K562 (cell line): ENCODE measurements around the gene PAH.

Source experiments
- BCL6 ChIP-seq: fragments of 250-450 bp; sonication (Bioruptor Pico); IDR thresholded peaks from 2 replicates; pipeline ENCODE4 v1.4.0; 2020
- CHD1 ChIP-seq: fragments of 200-600 bp; sonication (generic); IDR thresholded peaks from one replicate; pipeline ENCODE4 v1.6.1; 2012; ENCODE audit warnings: mild to moderate bottlenecking, moderate library complexity, low read length, inconsistent platforms
- HDAC2 ChIP-seq: fragments of 450-650 bp; IDR thresholded peaks from 2 replicates; pipeline ENCODE4 v1.6.1; 2016; ENCODE audit warnings: mild to moderate bottlenecking
- HDAC8 ChIP-seq: fragments of 450-650 bp; IDR thresholded peaks from 2 replicates; pipeline ENCODE4 v1.6.1; 2016; ENCODE audit warnings: mild to moderate bottlenecking, missing genetic modification characterization, moderate library complexity, missing compliant biosample characterization
- KAT7 ChIP-seq: sonication (generic); formaldehyde crosslinking; IDR thresholded peaks from 2 replicates; pipeline ENCODE4 v1.8.0; 2022; ENCODE audit warnings: missing genetic modification reagents, mild to moderate bottlenecking, borderline replicate concordance
- MEF2D ChIP-seq: conservative IDR thresholded peaks from 2 replicates; pipeline ENCODE4 v1.6.1; 2016; ENCODE audit warnings: low read depth, missing genetic modification characterization, missing compliant biosample characterization
- POLR2A ChIP-seq: fragments of 450-650 bp; conservative IDR thresholded peaks from 2 replicates; pipeline ENCODE4 v1.6.1; 2016
- PTRF ChIP-seq: fragments of 450-650 bp; IDR thresholded peaks from 2 replicates; pipeline ENCODE4 v1.6.1; 2016; ENCODE audit warnings: mild to moderate bottlenecking, missing genetic modification characterization, missing compliant biosample characterization
- TAF7 ChIP-seq: fragments of 450-650 bp; IDR thresholded peaks from 2 replicates; pipeline ENCODE4 v1.6.1; 2016; ENCODE audit warnings: missing genetic modification characterization, missing compliant biosample characterization
- TF ChIP-seq, protein P1 (sequence below), 3 experiments: IDR thresholded peaks in 2 of 3; conservative IDR thresholded peaks in 1 of 3; 2 replicates each; pipeline ENCODE4 v1.5.1; 2011 to 2012; ENCODE audit warnings: low read length in 3 of 3, mild to moderate bottlenecking in 3 of 3, control low read depth in 2 of 3, improper control_type of control experiment in 1 of 3, inconsistent platforms in 1 of 3, low read depth in 1 of 3, mixed read lengths in 1 of 3, moderate library complexity in 1 of 3; ENCODE audit not compliant: insufficient read depth in 2 of 3
- TF ChIP-seq, protein P2 (sequence below): sonication (generic); formaldehyde crosslinking; IDR thresholded peaks from 2 replicates; pipeline ENCODE4 v1.8.1; 2023; ENCODE audit warnings: mild to moderate bottlenecking, missing genetic modification reagents
- TF ChIP-seq, protein P3 (sequence below), 2 experiments: fragments of 450-650 bp in 1 of 2; sonication (generic) in 1 of 2; formaldehyde crosslinking in 1 of 2; IDR thresholded peaks in 1 of 2; conservative IDR thresholded peaks in 1 of 2; 2 replicates each; pipeline versions ENCODE4 v1.6.1 to v1.8.1; 2016 to 2023; ENCODE audit warnings: mild to moderate bottlenecking in 2 of 2, moderate library complexity in 2 of 2, inconsistent platforms in 1 of 2, missing genetic modification reagents in 1 of 2
- TF ChIP-seq, protein P4 (sequence below): fragments of 450-650 bp; formaldehyde crosslinking; IDR thresholded peaks from 2 replicates; pipeline ENCODE4 v1.4.0; 2020; ENCODE audit warnings: mild to moderate bottlenecking, moderate library complexity

DNA sequence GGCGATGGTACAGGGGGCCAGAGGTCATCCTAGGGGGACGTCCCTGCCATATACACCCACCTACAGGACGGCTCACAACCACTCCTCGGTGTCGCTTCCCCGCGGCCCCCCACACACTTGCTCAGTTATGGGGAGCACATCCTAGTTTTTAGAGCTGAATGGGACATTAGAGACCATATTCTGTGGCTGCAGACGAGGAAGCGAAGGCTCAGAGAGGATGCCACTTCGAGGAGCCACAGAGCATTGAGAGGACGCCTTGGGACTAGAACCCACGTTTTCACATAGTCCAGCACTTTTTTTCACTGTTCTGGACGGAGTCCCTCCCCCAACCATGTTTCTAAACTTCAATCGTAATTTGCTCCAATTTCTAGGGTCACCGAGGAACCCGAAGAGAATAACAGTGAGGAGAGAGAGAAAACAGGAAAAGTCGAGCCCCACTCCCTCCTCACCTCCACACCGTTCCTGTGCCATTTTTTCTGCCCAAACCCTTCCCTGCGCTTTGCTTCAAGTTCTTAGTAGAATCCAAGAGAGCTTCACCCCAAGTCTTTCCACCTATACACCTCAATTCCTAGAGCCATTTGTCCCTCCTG is 39.8 kb upstream of the PAH start:
- TF ChIP-seq MEF2D (tag) (no peak), KAT7 (CRISPR knock-in tag) (no peak), CHD1 (no peak), HDAC2 (no peak), POLR2A (no peak), PTRF (tag) (no peak), HDAC8 (no peak), BCL6 (no peak), TAF7 (tag) (no peak)
- TF ChIP-seq, protein P1, sequence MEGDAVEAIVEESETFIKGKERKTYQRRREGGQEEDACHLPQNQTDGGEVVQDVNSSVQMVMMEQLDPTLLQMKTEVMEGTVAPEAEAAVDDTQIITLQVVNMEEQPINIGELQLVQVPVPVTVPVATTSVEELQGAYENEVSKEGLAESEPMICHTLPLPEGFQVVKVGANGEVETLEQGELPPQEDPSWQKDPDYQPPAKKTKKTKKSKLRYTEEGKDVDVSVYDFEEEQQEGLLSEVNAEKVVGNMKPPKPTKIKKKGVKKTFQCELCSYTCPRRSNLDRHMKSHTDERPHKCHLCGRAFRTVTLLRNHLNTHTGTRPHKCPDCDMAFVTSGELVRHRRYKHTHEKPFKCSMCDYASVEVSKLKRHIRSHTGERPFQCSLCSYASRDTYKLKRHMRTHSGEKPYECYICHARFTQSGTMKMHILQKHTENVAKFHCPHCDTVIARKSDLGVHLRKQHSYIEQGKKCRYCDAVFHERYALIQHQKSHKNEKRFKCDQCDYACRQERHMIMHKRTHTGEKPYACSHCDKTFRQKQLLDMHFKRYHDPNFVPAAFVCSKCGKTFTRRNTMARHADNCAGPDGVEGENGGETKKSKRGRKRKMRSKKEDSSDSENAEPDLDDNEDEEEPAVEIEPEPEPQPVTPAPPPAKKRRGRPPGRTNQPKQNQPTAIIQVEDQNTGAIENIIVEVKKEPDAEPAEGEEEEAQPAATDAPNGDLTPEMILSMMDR (IDR thresholded peaks at IDR 0.05 in 2 of 3, conservative IDR thresholded peaks at IDR 0.05 in 1 of 3; ENCODE audit: insufficient read depth in 2 of 3, low read depth in 1 of 3, low read length in 3 of 3): no peak
- TF ChIP-seq, protein P2, sequence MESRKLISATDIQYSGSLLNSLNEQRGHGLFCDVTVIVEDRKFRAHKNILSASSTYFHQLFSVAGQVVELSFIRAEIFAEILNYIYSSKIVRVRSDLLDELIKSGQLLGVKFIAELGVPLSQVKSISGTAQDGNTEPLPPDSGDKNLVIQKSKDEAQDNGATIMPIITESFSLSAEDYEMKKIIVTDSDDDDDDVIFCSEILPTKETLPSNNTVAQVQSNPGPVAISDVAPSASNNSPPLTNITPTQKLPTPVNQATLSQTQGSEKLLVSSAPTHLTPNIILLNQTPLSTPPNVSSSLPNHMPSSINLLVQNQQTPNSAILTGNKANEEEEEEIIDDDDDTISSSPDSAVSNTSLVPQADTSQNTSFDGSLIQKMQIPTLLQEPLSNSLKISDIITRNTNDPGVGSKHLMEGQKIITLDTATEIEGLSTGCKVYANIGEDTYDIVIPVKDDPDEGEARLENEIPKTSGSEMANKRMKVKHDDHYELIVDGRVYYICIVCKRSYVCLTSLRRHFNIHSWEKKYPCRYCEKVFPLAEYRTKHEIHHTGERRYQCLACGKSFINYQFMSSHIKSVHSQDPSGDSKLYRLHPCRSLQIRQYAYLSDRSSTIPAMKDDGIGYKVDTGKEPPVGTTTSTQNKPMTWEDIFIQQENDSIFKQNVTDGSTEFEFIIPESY (CRISPR knock-in tag): no peak
- TF ChIP-seq, protein P3, sequence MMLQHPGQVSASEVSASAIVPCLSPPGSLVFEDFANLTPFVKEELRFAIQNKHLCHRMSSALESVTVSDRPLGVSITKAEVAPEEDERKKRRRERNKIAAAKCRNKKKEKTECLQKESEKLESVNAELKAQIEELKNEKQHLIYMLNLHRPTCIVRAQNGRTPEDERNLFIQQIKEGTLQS (IDR thresholded peaks at IDR 0.05): no peak
- TF ChIP-seq, protein P3 (CRISPR knock-in tag; conservative IDR thresholded peaks at IDR 0.05): no peak
- TF ChIP-seq, protein P4, sequence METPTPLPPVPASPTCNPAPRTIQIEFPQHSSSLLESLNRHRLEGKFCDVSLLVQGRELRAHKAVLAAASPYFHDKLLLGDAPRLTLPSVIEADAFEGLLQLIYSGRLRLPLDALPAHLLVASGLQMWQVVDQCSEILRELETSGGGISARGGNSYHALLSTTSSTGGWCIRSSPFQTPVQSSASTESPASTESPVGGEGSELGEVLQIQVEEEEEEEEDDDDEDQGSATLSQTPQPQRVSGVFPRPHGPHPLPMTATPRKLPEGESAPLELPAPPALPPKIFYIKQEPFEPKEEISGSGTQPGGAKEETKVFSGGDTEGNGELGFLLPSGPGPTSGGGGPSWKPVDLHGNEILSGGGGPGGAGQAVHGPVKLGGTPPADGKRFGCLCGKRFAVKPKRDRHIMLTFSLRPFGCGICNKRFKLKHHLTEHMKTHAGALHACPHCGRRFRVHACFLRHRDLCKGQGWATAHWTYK (CRISPR knock-in tag): no peak
